Measurements from ENCODE around the gene ZNRF2. TPM values are rescaled to one million over a fixed set of nuclear protein-coding genes. Genes with fewer than 3 reads are reported as not detected.

Gene ZNRF2
- total and polyA plus RNA-seq, 2 of the 13 experiments (the other 11 are each of a cell fraction or from before 2014, with no cell fraction given) = 3.5 to 7.7 TPM

GRCh38 chr7:30255064-30255769, 29.2 kb upstream of the ZNRF2 start (continued):
- peak; percentile 24 to 85; a peak in 2 of 4 replicates for TF ChIP-seq NR2F1 (CRISPR knock-in tag; IDR thresholded peaks at IDR 0.05)
- no peak for TF ChIP-seq ZNF235 (CRISPR knock-in tag; IDR thresholded peaks at IDR 0.05; ENCODE audit: borderline replicate concordance)
- no peak for TF ChIP-seq THAP7 (CRISPR knock-in tag; IDR thresholded peaks at IDR 0.05)
- no peak for TF ChIP-seq ZNF672 (CRISPR knock-in tag; IDR thresholded peaks at IDR 0.05)
- peak; percentile 65 for TF ChIP-seq SAP130 (CRISPR knock-in tag; IDR thresholded peaks at IDR 0.05; ENCODE audit: low read depth)
- no peak for TF ChIP-seq ZNF143 (CRISPR knock-in tag; IDR thresholded peaks at IDR 0.05)
- TF ChIP-seq HMGXB4 (CRISPR knock-in tag; IDR thresholded peaks at IDR 0.05; ENCODE audit: borderline replicate concordance in 1 of 2, low read depth in 1 of 2) = peak in 1 of 2 experiments; percentile 27; a peak in 1 of 4 replicates
- peak; percentile 27; the same call in 1 of the 2 replicates for TF ChIP-seq DPF2 (CRISPR knock-in tag; IDR thresholded peaks at IDR 0.05; ENCODE audit: borderline replicate concordance, low read depth)
- peak; percentile 88; the same call in 1 of the 2 replicates for TF ChIP-seq HMG20A (CRISPR knock-in tag; IDR thresholded peaks at IDR 0.05; ENCODE audit: borderline replicate concordance)
- peak; percentile 62; the same call in 1 of the 2 replicates for TF ChIP-seq ONECUT2 (CRISPR knock-in tag; IDR thresholded peaks at IDR 0.05)
- peak; percentile 40 to 61 for TF ChIP-seq MAFK (conservative IDR thresholded peaks at IDR 0.05 in 1 of 2, IDR thresholded peaks at IDR 0.05 in 1 of 2; ENCODE audit: low read length in 2 of 2)
- no peak for TF ChIP-seq IRX3 (CRISPR knock-in tag; IDR thresholded peaks at IDR 0.05; ENCODE audit: borderline replicate concordance, low read depth)
- TF ChIP-seq ZNF770 (CRISPR knock-in tag; IDR thresholded peaks at IDR 0.05) = 0 out of 2 replicates have a peak, but pooled peaks have one; percentile 45
- TF ChIP-seq ZKSCAN8 (CRISPR knock-in tag; IDR thresholded peaks at IDR 0.05; ENCODE audit: borderline replicate concordance) = no peak
- no peak for TF ChIP-seq RARG (CRISPR knock-in tag; IDR thresholded peaks at IDR 0.05; ENCODE audit: low read depth)
- TF ChIP-seq MEIS2 (CRISPR knock-in tag; IDR thresholded peaks at IDR 0.05) = peak; percentile 60; the same call in 1 of the 2 replicates
- TF ChIP-seq SIN3B (IDR thresholded peaks at IDR 0.05; ENCODE audit: low read length) = no peak
- no peak for TF ChIP-seq U2AF1 (optimal IDR thresholded peaks at IDR 0.05; ENCODE audit: low read depth, low read length)
- TF ChIP-seq KLF12 (CRISPR knock-in tag; IDR thresholded peaks at IDR 0.05; ENCODE audit: borderline replicate concordance) = 0 out of 2 replicates have a peak, but pooled peaks have one; percentile 48
- no peak for TF ChIP-seq ZNF569 (CRISPR knock-in tag; IDR thresholded peaks at IDR 0.05; ENCODE audit: borderline replicate concordance)
- no peak for TF ChIP-seq CHCHD3 (CRISPR knock-in tag; IDR thresholded peaks at IDR 0.05)
- TF ChIP-seq SOX13 (IDR thresholded peaks at IDR 0.05) = peak; percentile 48
- TF ChIP-seq SOX13 (CRISPR knock-in tag; conservative IDR thresholded peaks at IDR 0.05 in 1 of 2, IDR thresholded peaks at IDR 0.05 in 1 of 2) = peak in 1 of 2 experiments; percentile 89; a peak in 2 of 4 replicates
- TF ChIP-seq PPARG (CRISPR knock-in tag; conservative IDR thresholded peaks at IDR 0.05) = peak; percentile 65
- TF ChIP-seq ZNF20 (CRISPR knock-in tag; IDR thresholded peaks at IDR 0.05) = 0 out of 2 replicates have a peak, but pooled peaks have one; percentile 37

All from HepG2 (cell line).